Lung (tissue), 12 donors: ENCODE measurements around the gene PPP1R13B. TPM values are rescaled to one million over a fixed set of nuclear protein-coding genes. Genes with fewer than 3 reads are reported as not detected.
A peak's percentile ranks its signal among the peaks of the same experiment; 100 is the strongest.

Experiments
- ATAC-seq: fragments of 200-7000 bp; cut with Tn5 transposase; one replicate; pipeline ENCODE4 v1.9.1; 2020; ENCODE audit warnings: moderate number of reproducible peaks; ENCODE audit not compliant: insufficient read depth, low FRiP score
- DNase-seq, 3 donors: peaks; one replicate each; pipeline ENCODE4 v3.0.0-alpha.2; 2013 to 2017
- H3K27ac ChIP-seq, 2 donors: one replicate each; pipeline ENCODE4 v1.5.1; 2013; ENCODE audit warnings: mild to moderate bottlenecking in 2 of 2, moderate library complexity in 2 of 2, control low read depth in 1 of 2, inconsistent platforms in 1 of 2, low read depth in 1 of 2, low read length in 1 of 2
- H3K27me3 ChIP-seq, 3 donors: one replicate each; pipeline ENCODE4 v1.5.1; 2013; ENCODE audit warnings: low read length in 2 of 3; ENCODE audit not compliant: control insufficient read depth in 3 of 3, insufficient read depth in 3 of 3
- H3K36me3 ChIP-seq, 4 donors: one replicate each; pipeline ENCODE4 v1.5.1; 2013; ENCODE audit warnings: low read length in 4 of 4, mild to moderate bottlenecking in 1 of 4, moderate library complexity in 1 of 4; ENCODE audit not compliant: control insufficient read depth in 4 of 4, insufficient read depth in 4 of 4
- H3K4me1 ChIP-seq, 5 donors: one replicate each; pipeline ENCODE4 v1.5.1; 2013; ENCODE audit warnings: low read length in 5 of 5, mild to moderate bottlenecking in 2 of 5, moderate library complexity in 1 of 5; ENCODE audit not compliant: control insufficient read depth in 5 of 5, insufficient read depth in 5 of 5
- H3K4me3 ChIP-seq: one replicate; pipeline ENCODE4 v1.5.1; 2013; ENCODE audit warnings: mild to moderate bottlenecking, control low read depth, moderate library complexity
- H3K9ac ChIP-seq, 2 donors: one replicate each; pipeline ENCODE4 v1.5.1; 2013; ENCODE audit warnings: low read length in 2 of 2, control low read depth in 1 of 2; ENCODE audit not compliant: insufficient read depth in 1 of 2
- H3K9me3 ChIP-seq, 4 donors: one replicate each; pipeline ENCODE4 v1.5.1; 2013; ENCODE audit warnings: low read length in 3 of 4, mild to moderate bottlenecking in 1 of 4, moderate library complexity in 1 of 4; ENCODE audit not compliant: control insufficient read depth in 4 of 4, insufficient read depth in 3 of 4
- WGBS, 2 donors: extraction: QIAGEN DNeasy Blood & Tissue Kit; methylation state at CpG; one replicate each; pipeline ENCODE4 v1.1.7; 2013; 5-methylcytosine and 5-hydroxymethylcytosine counted together
- polyA plus RNA-seq, 2 donors: library from polyadenylated mRNA; stranded (reverse); fragments of 200-250 nt; gene quantifications; one replicate each; pipeline ENCODE4 v1.2.1, GENCODE V29; 2013
- total RNA-seq, 2 donors: library from RNA; depleted of rRNA in 1 of 2; stranded (reverse); fragments of >200 nt in 1 of 2; gene quantifications; one replicate each; pipeline ENCODE4 v1.2.1, GENCODE V29; 2014 to 2021
- TF ChIP-seq, protein P1 (sequence below): IDR thresholded peaks from 2 replicates; pipeline ENCODE4 v1.5.1; 2012; ENCODE audit warnings: mild to moderate bottlenecking; ENCODE audit errors: control extremely low read depth, extremely low read depth
- donor health status: control.
- donor health status: control.
- donor health status: Bipolar disorder and iron deficiency.
- donor health status: healthy.
- donor health status: DM: yes; HTN: yes; CAD: no.

The PPP1R13B gene
- total and polyA plus RNA-seq, 4 donors: 12.0 to 66.6 (median 38.4) TPM

DNA sequence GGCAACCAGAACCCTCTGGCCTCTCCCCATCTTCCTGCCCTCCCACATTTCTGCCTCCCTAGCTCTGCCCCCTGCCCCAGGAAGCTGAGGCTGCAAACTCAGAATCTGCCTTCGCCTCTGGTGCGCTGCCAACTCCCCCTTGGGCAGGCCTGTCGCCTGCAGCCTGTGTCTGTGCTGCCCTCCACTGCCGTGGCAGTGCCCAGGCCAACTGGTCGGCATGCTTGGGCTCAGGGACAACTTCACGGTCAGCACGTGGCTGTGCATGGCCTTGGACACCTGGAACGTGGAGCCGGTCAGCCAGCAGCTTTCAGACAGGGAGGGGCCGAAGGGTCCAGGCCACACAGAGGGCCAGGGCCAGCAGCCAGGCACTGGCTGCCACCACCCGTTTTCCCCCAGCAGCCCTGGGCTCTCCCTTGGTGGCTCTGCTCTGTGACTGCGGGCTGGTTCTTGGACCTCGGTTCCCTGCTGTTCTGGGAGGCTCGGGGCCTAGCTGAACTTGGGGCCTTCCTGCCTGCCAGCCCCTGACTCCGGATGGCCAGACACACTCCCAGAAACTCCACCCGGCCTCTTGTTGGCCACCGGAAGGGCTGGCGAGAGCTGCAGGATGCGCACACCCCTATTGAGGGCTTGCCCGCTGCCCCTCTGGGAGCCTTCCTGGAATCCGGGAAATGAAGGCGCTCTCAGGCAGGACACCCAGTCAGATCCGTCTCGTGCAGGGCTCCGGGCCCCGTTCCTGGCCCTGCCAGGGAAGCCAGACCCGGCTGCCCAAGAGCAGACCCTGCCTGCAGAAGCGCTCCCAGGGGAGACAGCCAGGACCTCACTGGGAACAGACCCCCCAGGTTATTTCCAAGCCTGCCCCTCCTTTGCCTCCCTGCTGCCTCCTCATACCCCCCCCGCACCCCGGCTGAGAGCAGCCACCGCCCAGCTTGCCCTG, 34.2 kb upstream of the PPP1R13B start:
- 57 to 74% methylated on average over 31 of the region's 31 CpGs for WGBS, 2 donors
- TF ChIP-seq, protein P1, sequence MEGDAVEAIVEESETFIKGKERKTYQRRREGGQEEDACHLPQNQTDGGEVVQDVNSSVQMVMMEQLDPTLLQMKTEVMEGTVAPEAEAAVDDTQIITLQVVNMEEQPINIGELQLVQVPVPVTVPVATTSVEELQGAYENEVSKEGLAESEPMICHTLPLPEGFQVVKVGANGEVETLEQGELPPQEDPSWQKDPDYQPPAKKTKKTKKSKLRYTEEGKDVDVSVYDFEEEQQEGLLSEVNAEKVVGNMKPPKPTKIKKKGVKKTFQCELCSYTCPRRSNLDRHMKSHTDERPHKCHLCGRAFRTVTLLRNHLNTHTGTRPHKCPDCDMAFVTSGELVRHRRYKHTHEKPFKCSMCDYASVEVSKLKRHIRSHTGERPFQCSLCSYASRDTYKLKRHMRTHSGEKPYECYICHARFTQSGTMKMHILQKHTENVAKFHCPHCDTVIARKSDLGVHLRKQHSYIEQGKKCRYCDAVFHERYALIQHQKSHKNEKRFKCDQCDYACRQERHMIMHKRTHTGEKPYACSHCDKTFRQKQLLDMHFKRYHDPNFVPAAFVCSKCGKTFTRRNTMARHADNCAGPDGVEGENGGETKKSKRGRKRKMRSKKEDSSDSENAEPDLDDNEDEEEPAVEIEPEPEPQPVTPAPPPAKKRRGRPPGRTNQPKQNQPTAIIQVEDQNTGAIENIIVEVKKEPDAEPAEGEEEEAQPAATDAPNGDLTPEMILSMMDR: no peak
- Histone ChIP-seq H3K27me3 (no peaks in the 10 kb centered on the region), H3K4me1 (peaks cover 4 to 52% (median 31%) of the 10 kb centered on the region in 5 donors), H3K36me3 (no peaks in the 10 kb centered on the region), H3K4me3 (no peak overlapping the region), H3K9ac (peak overlapping the region in 1 of 2 donors; percentile 2), H3K9me3 (no peaks in the 10 kb centered on the region), H3K27ac (peak overlapping the region in 1 of 2 donors; percentile 55)
- DNase-seq (peak in 1 of 3 donors; percentile 30), ATAC-seq (no peak)

DNA sequence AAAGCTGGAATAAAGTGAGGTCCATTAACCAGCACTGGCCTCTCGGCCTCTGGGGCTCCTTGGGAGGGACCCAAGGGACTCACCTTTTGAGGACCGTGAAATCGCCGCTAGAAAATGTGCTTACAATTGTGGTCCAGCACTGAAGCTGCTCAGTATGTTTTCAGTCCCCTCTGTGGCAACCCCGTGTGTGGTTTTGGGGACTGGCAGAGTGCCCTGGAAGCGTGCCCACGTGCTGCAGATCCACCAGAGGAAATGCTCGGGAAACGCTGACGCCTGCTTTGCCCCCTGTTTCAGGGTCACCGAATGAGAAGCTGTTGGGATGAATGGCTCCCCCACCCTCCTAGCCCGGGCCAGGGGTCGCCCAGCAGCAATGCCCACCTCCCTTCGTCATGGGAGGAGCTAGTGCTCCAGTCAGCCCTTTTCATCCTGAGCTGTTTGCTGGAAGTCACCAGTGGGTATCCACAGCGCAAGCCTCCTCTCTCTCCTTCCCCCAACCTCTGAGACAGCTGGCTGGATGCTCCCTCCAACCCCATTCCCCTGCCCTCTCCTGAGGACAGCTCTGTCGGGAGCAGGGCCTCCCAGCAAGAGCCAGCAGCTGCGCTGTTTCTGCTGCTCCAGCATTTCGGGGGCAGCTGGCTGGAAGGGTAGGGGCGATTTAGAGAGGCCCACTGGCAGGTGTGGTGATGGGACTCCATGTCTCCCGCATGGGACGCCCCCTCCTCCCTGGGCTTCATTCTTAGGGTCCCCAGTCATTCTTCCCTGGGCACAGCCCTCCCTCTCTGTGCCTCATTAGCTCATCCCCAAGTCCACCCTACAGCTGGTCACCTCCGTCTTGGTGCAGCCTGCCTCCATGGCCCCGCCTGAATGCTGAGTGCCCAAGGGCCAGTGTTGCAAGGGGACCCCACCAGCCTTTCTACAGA, 33.2 kb upstream of the PPP1R13B start:
- Histone ChIP-seq H3K4me3 (no peak overlapping the region), H3K4me1 (peaks cover 4 to 45% (median 31%) of the 10 kb centered on the region in 5 donors), H3K9me3 (no peaks in the 10 kb centered on the region), H3K36me3 (no peaks in the 10 kb centered on the region), H3K27me3 (no peaks in the 10 kb centered on the region), H3K9ac (peak overlapping the region; percentile 2 to 30), H3K27ac (peak overlapping the region; percentile 55 to 70)
- ATAC-seq (peak; percentile 45), DNase-seq (peak; percentile 92 to 95 (median 93))
- TF ChIP-seq, protein P1: no peak
- 17 to 18% methylated on average over 23 of the region's 23 CpGs for WGBS, 2 donors

DNA sequence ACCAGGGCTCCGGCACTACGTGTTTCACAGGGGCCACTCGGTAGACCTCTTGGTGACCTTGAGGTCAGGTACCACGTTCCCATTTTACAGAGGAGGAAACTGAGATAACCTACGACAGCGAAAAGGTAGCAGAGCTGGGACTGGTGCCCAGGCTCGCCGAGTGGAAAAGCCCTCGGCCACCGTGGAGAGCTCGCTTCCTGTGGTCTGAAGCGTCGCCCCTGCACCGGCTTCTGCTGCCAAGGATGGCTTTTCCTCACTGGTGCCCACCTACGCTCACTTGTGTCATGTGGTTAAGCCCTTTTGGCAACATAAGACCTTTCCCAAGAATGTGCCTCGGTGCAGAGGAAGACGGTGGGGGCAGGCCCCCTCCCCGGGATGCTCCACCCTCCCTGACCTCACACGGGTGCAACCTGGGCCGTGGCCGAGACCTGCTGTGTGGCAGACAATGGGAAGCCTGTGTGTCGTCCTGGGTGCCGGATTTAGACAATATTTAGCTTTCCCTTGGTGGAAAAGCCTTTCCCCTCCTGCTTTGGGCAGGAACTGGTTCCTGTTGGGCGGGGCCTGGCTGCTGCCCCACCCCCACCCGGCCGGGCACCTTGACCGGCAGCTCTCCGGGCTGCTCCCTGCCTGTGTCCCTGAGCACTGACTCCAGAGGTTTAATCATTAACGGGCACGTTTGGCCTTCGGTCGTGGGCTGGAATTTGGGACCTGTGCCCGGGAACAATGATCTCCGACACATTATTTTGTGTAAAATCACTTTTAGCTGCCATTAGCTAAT, 32.4 kb upstream of the PPP1R13B start:
- Histone ChIP-seq H3K27ac (peak overlapping the region; percentile 55 to 70), H3K4me3 (no peak overlapping the region), H3K9ac (peak overlapping the region in 1 of 2 donors; percentile 30), H3K27me3 (no peaks in the 10 kb centered on the region), H3K36me3 (no peaks in the 10 kb centered on the region), H3K9me3 (no peaks in the 10 kb centered on the region), H3K4me1 (peaks cover 4 to 45% (median 34%) of the 10 kb centered on the region in 5 donors)
- 13 to 14% methylated on average over 34 of the region's 34 CpGs for WGBS, 2 donors
- TF ChIP-seq, protein P1: no peak
- DNase-seq (peak; percentile 81 to 87 (median 83)), ATAC-seq (peak; percentile 82)
